Transverse colon (tissue), 4 donors: Measurements from ENCODE around the gene ARVCF. TPM values are rescaled to one million over a fixed set of nuclear protein-coding genes. Genes with fewer than 3 reads are reported as not detected.
"Not testable (repeated sequence)": the region's sequence is repeated elsewhere in the genome, so short reads cannot be mapped to it uniquely, and the experiment has no call there.

Experiments
- DNase-seq: peaks from one replicate; pipeline ENCODE4 v3.0.0-alpha.2; 2019
- H3K27ac ChIP-seq, 4 donors: fragments of 200-600 bp; sonication (generic); 2 replicates each; pipeline ENCODE4 v1.5.1; 2016 to 2018; ENCODE audit warnings: inconsistent platforms in 4 of 4
- H3K27me3 ChIP-seq: fragments of 200-600 bp; sonication (generic); 2 replicates; pipeline ENCODE4 v1.5.1; 2017; ENCODE audit warnings: inconsistent platforms
- H3K36me3 ChIP-seq, 4 donors: fragments of 200-600 bp; sonication (generic); 2 replicates each; pipeline ENCODE4 v1.5.1; 2017 to 2019; ENCODE audit warnings: inconsistent platforms in 4 of 4
- H3K4me1 ChIP-seq, 4 donors: fragments of 200-600 bp; sonication (generic); 2 replicates each; pipeline ENCODE4 v1.5.1; 2017 to 2020; ENCODE audit warnings: inconsistent platforms in 4 of 4
- H3K4me3 ChIP-seq, 4 donors: fragments of 200-600 bp; sonication (generic); 1 replicate in 1 of 4; 2 replicates in 3 of 4; pipeline versions ENCODE4 v1.5.1 to v1.6.1; 2017 to 2019; ENCODE audit warnings: inconsistent platforms in 4 of 4
- H3K9me3 ChIP-seq, 2 donors: fragments of 200-600 bp; sonication (generic); 2 replicates each; pipeline ENCODE4 v1.5.1; 2017 to 2019; ENCODE audit warnings: inconsistent platforms in 2 of 2
- CTCF ChIP-seq, 5 experiments: fragments of 200-600 bp in 3 of 5; fragments of 450-650 bp in 2 of 5; sonication (generic) in 3 of 5; IDR thresholded peaks; 1 replicate in 2 of 5; 2 replicates in 3 of 5; pipeline ENCODE4 v1.5.1; 2016 to 2017; ENCODE audit warnings: antibody characterized with exemption in 5 of 5, inconsistent platforms in 3 of 5, mild to moderate bottlenecking in 2 of 5, moderate library complexity in 1 of 5
- EP300 ChIP-seq: sonication (generic); formaldehyde crosslinking; IDR thresholded peaks from one replicate; pipeline ENCODE4 v1.6.1; 2017; ENCODE audit warnings: antibody characterized with exemption, low read depth
- POLR2A ChIP-seq: fragments of 450-650 bp; IDR thresholded peaks from one replicate; pipeline ENCODE4 v1.6.1; 2016; ENCODE audit warnings: antibody characterized with exemption, mild to moderate bottlenecking, moderate library complexity
- POLR2AphosphoS5 ChIP-seq, 3 donors: sonication (generic); formaldehyde crosslinking; IDR thresholded peaks; one replicate each; pipeline ENCODE4 v1.6.1; 2016; ENCODE audit warnings: antibody characterized with exemption in 3 of 3
- WGBS, 2 donors: methylation state at CpG; one replicate each; pipeline ENCODE4 v1.1.5; 2018; ENCODE audit warnings: low coverage in 1 of 2; 5-methylcytosine and 5-hydroxymethylcytosine counted together
- in situ Hi-C, 4 donors: fragments of 200-750 bp; cut with MboI; loops; one replicate each; pipeline versions ENCODE4 v1.15.0 to v1.15.1; 2017; ENCODE audit warnings: low sequenced_read_pairs in 3 of 4, low pct_ligation_motif_present in 1 of 4, low pct_unique_long_range_greater_than_20kb in 1 of 4
- intact Hi-C: fragments of 100-400 bp; cut with DNase I; formaldehyde crosslinking; loops from one replicate; pipeline ENCODE4 v1.15.1; 2023; ENCODE audit warnings: low total_unique reads
- total RNA-seq, 4 donors: library from RNA; depleted of rRNA; stranded (reverse); fragments of >200 nt; gene quantifications; one replicate each; pipeline ENCODE4 v1.1.0, GENCODE V29; 2016

ARVCF gene
- total RNA-seq, 4 donors from 2014 or later, result 15.3 to 81.6 (median 19.3) TPM

GRCh38 chr22:19931514-19931913, 85.1 kb downstream of the ARVCF start:
- Histone ChIP-seq H3K4me1 (no peaks in the 10 kb centered on the region), H3K36me3 (no peaks in the 10 kb centered on the region), H3K4me3 (no peak overlapping the region), H3K27ac (no peak overlapping the region), H3K27me3 (no peaks in the 10 kb centered on the region), H3K9me3 (no peaks in the 10 kb centered on the region)
- WGBS, 2 donors, result 89 to 96% methylated on average over 4 to 8 of the region's 8 CpGs
- DNase-seq, result no peak
- intact Hi-C loops (no loop called here), in situ Hi-C loops (no loop called here)
- no peak for TF ChIP-seq POLR2A

- H3K36me3 ChIP-seq, result no peaks in the 10 kb centered on the region
- H3K4me1 ChIP-seq, result no peaks in the 10 kb centered on the region
- no peaks in the 10 kb centered on the region for H3K9me3 ChIP-seq
- TF ChIP-seq POLR2AphosphoS5 (IDR thresholded peaks at IDR 0.05), result no peak
- no peak for TF ChIP-seq EP300
- no peak for TF ChIP-seq POLR2A
- no peak for TF ChIP-seq CTCF (IDR thresholded peaks at IDR 0.05)
- no peak overlapping the region for H3K27ac ChIP-seq
- WGBS, 2 donors, result 88% methylated on average over 21 of the region's 21 CpGs; no CpG with 5 or more reads in 1 of the 2 donors
- H3K4me3 ChIP-seq, result no peak overlapping the region
- intact Hi-C loops, result no loop called here
- in situ Hi-C loops, result no loop called here
- no peak for DNase-seq
- H3K27me3 ChIP-seq, result no peaks in the 10 kb centered on the region
These were observed 85.8 kb downstream of the ARVCF start for GRCh38 chr22:19930551-19931486.

- no peaks in the 10 kb centered on the region for H3K36me3 ChIP-seq
- no peak overlapping the region for H3K27ac ChIP-seq
- DNase-seq, result no peak
- H3K9me3 ChIP-seq, result no peaks in the 10 kb centered on the region
- no peaks in the 10 kb centered on the region for H3K27me3 ChIP-seq
- no peak for TF ChIP-seq POLR2AphosphoS5 (IDR thresholded peaks at IDR 0.05)
- TF ChIP-seq EP300, result no peak
- in situ Hi-C loops, result no loop called here
- H3K4me1 ChIP-seq, result no peaks in the 10 kb centered on the region
- intact Hi-C loops, result no loop called here
- no peak overlapping the region for H3K4me3 ChIP-seq
- 91% methylated on average over 21 of the region's 21 CpGs; no CpG with 5 or more reads in 1 of the 2 donors for WGBS, 2 donors
These were observed 86.8 kb downstream of the ARVCF start for GRCh38 chr22:19929586-19930550.

GRCh38 chr22:19928207-19928606, 88.4 kb downstream of the ARVCF start:
- no peak for TF ChIP-seq POLR2A
- no peak for TF ChIP-seq POLR2AphosphoS5 (IDR thresholded peaks at IDR 0.05)
- DNase-seq, result no peak
- no peaks in the 10 kb centered on the region for H3K36me3 ChIP-seq
- no peaks in the 10 kb centered on the region for H3K9me3 ChIP-seq
- H3K4me1 ChIP-seq, result no peaks in the 10 kb centered on the region
- WGBS, 2 donors, result 86 to 87% methylated on average over 8 to 11 of the region's 11 CpGs
- intact Hi-C loops (no loop called here), in situ Hi-C loops (no loop called here)
- H3K4me3 ChIP-seq, result no peak overlapping the region
- no peaks in the 10 kb centered on the region for H3K27me3 ChIP-seq
- H3K27ac ChIP-seq, result no peak overlapping the region

- H3K9me3 ChIP-seq, result no peaks in the 10 kb centered on the region
- H3K27me3 ChIP-seq, result no peaks in the 10 kb centered on the region
- intact Hi-C loops (no loop called here), in situ Hi-C loops (no loop called here)
- H3K27ac ChIP-seq, result no peak overlapping the region
- no peak for TF ChIP-seq CTCF (IDR thresholded peaks at IDR 0.05)
- TF ChIP-seq EP300, result no peak
- no peak for TF ChIP-seq POLR2A
- TF ChIP-seq POLR2AphosphoS5 (IDR thresholded peaks at IDR 0.05), result no peak
- DNase-seq, result no peak
- H3K4me3 ChIP-seq, result no peak overlapping the region
- 88 to 89% methylated on average over 7 of the region's 7 CpGs for WGBS, 2 donors
- H3K36me3 ChIP-seq, result no peaks in the 10 kb centered on the region
- no peaks in the 10 kb centered on the region for H3K4me1 ChIP-seq
These were observed 88.9 kb downstream of the ARVCF start for GRCh38 chr22:19927696-19928095.

GRCh38 chr22:19926028-19926427, 90.6 kb downstream of the ARVCF start:
- H3K27me3 ChIP-seq, H3K9me3 ChIP-seq, DNase-seq, in situ Hi-C loops, intact Hi-C loops, H3K4me1 ChIP-seq, H3K36me3 ChIP-seq, H3K4me3 ChIP-seq, H3K27ac ChIP-seq: not testable (repeated sequence)
- 89 to 92% methylated on average over 5 to 11 of the region's 11 CpGs for WGBS, 2 donors
